ENCODE results near the gene DNAJA1. TPM values are rescaled to one million over a fixed set of nuclear protein-coding genes. Genes with fewer than 3 reads are reported as not detected.

The DNAJA1 gene
- total and polyA plus RNA-seq, 2 donors: 86.5 to 138 TPM

DNA sequence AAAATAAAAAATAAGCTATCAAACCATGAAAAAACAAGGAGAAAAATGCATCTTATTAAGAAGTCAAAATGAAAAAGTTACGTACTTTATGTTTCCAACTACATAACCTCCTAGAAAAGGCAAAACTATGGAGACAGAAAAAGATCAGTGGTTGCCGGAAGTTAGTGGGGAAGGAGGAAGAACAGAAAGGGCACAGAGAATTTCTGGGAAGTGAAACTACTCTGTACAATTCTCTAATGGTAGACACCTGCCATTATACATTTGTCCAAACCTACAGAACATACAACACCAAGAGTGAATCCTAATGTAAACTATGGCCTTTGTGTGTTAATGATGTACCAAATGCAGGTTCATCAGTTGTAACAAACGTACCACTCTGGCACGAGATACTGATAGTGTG is 26.1 kb downstream of the DNAJA1 start:
- DNase-seq (ENCODE audit: low read depth in 6 of 9, low spot score in 9 of 9): no peak
- peaks cover 48% of the 10 kb centered on the region in 2 donors for H3K36me3 ChIP-seq (ENCODE audit: control insufficient read depth in 2 of 2, insufficient read depth in 2 of 2, low read length in 1 of 2)
- no peaks in the 10 kb centered on the region for H3K27me3 ChIP-seq (ENCODE audit: control insufficient read depth in 2 of 2, insufficient read depth in 1 of 2, low read length in 1 of 2)
- H3K27ac ChIP-seq (ENCODE audit: low read depth in 1 of 2, low read length in 1 of 2): no peak overlapping the region
- H3K4me1 ChIP-seq (ENCODE audit: control insufficient read depth in 2 of 2, insufficient read depth in 2 of 2, low read length in 2 of 2): no peaks in the 10 kb centered on the region
- 98% methylated on average over 4 of the region's 4 CpGs for WGBS
- H3K4me3 ChIP-seq (ENCODE audit: low read length in 2 of 2): no peak overlapping the region
- no peaks in the 10 kb centered on the region for H3K9me3 ChIP-seq (ENCODE audit: control insufficient read depth in 2 of 2, insufficient read depth in 1 of 2, low read length in 1 of 2)

DNA sequence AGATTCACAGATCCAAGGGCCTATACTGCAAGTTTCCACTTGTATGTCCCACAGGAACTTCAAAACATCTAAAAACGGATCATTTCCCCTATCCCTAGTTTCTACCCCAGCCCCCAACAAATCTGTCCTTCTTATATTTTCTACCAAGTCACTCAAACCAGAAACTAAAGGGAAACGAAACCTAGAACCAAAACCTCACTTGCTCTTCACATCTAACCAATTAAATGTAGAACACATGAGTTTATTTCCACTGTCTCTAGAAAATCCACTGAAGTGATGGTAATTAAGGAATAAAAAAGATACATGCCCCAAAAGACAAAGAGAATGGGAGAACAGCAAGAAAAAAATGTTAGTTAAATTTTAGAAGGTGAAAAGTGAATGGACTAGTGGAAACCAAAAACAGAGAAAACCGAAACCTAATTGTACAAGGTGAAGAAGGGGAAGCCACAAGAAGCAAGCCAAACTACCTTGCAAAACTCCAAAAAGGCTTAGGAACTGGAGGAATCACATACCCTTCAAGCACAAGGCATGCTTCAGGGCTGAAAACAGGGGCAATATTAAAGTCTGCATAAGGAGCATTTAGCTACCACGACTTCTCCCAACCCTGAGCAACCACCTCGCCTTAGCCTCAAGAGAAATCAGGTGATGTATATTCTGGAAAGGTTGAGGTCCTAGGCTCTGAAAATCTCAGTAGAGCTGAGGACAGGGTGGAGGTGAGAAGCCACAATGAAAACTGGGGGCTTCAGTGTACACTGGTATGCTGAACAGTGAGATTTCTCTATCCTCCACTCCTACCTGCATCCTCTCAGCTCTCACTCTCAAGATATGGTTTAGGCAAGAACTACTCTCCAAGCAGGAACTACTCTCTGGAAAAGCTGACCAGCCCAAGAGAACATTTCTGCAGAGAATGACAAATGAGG is 40.3 kb downstream of the DNAJA1 start:
- no peak overlapping the region for H3K27ac ChIP-seq (ENCODE audit: low read depth in 1 of 2, low read length in 1 of 2)
- 95% methylated on average over 5 of the region's 5 CpGs for WGBS

DNA sequence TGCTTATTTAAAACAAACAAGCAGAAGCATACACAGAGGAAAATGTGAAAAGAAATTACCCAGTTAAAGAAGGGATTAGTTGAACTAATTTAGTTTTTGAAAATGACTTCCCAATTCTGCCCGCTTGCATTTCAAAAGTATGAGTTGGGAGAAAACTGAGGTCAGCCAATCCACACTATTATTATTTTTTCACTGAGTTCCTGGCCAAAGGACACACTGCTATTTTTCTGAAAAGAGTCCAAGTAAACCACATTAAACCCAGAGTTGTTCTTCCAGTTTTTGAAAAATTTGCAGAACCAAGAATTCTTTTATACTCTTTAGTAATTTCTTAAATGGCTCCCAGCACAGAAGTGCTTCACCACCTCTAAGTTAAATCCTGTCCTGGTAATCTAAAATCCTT is 43.9 kb downstream of the DNAJA1 start:
- no peak for DNase-seq (ENCODE audit: low read depth in 6 of 9, low spot score in 9 of 9)

More for the DNA sequence above, 40.3 kb downstream of the DNAJA1 start:
- Histone ChIP-seq H3K9me3 (ENCODE audit: control insufficient read depth in 2 of 2, insufficient read depth in 1 of 2, low read length in 1 of 2) (no peaks in the 10 kb centered on the region), H3K27me3 (ENCODE audit: control insufficient read depth in 2 of 2, insufficient read depth in 1 of 2, low read length in 1 of 2) (no peaks in the 10 kb centered on the region), H3K4me1 (ENCODE audit: control insufficient read depth in 2 of 2, insufficient read depth in 2 of 2, low read length in 2 of 2) (no peaks in the 10 kb centered on the region), H3K4me3 (ENCODE audit: low read length in 2 of 2) (no peak overlapping the region), H3K36me3 (ENCODE audit: control insufficient read depth in 2 of 2, insufficient read depth in 2 of 2, low read length in 1 of 2) (peaks cover 36 to 77% of the 10 kb centered on the region in 2 donors)
- DNase-seq (ENCODE audit: low read depth in 6 of 9, low spot score in 9 of 9): no peak

DNA sequence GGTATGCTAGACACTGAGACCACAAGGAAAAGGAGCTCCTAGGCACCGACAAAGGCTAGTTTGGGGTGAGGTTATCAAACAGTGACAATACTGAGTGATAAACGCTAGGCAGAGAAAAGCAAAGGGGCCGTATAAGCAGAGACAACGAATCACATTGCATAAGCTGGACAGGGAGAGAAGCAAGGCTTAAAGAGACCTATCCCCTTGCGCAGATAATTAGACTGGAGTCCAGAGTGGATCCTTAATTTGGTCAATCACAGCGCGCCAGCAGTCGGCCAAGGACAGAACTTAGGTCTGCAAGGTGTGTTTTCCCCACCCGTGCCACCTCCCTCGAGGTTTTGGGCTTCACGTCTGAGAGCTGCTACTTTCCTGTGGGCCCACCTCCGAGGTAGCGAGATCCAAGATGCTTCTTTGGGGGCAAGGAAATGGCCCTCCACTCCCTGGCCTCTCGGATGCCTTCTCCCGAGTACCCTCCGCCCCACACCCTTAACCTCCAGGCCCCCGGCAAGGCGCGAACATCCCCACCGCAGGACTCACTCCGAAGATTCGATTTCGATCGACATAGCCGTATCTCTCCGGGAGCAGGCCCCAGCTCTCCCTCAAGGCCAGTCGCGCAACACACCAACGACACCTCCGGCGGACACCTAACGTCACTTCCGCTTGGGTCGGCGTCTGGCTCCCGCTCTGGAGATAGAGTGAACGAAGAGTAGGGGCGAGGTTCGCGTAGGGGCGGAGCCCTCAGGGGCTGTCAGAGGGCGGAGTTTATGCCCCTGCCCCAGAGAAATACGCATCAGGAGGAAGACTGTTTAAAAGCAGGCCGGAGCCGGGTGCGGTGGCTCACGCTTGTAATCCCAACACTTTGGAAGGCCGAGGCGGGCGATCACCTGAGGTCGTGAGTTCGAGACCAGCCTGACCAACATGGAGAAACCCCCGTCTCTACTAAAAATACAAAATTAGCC is 51.3 kb downstream of the DNAJA1 start, which contains the start of gene SMU1:
SMU1 (minus strand) TSS at position 629 of the 959 bp plus-strand sequence; CDS start at position 563, 66 bp downstream.
- under 1% methylated on average over 53 of the region's 53 CpGs for WGBS
- H3K9me3 ChIP-seq (ENCODE audit: control insufficient read depth in 2 of 2, insufficient read depth in 1 of 2, low read length in 1 of 2): peaks cover 0 to 2% of the 10 kb centered on the region in 2 donors
- no peaks in the 10 kb centered on the region for H3K27me3 ChIP-seq (ENCODE audit: control insufficient read depth in 2 of 2, insufficient read depth in 1 of 2, low read length in 1 of 2)
- peak within 1 kb of the TSS; percentile 57 to 90 for H3K4me3 ChIP-seq (ENCODE audit: low read length in 2 of 2)
- peak within 1 kb of the TSS; percentile 94 for H3K27ac ChIP-seq (ENCODE audit: low read depth in 1 of 2, low read length in 1 of 2)
- H3K36me3 ChIP-seq (ENCODE audit: control insufficient read depth in 2 of 2, insufficient read depth in 2 of 2, low read length in 1 of 2): peaks cover 17 to 24% of the 10 kb centered on the region in 2 donors
- H3K4me1 ChIP-seq (ENCODE audit: control insufficient read depth in 2 of 2, insufficient read depth in 2 of 2, low read length in 2 of 2): peaks cover 4 to 19% of the 10 kb centered on the region in 2 donors
- peak; percentile 89 to 98 (median 96) for DNase-seq (ENCODE audit: low read depth in 6 of 9, low spot score in 9 of 9)

More for the DNA sequence above, 43.9 kb downstream of the DNAJA1 start:
- Histone ChIP-seq H3K27ac (ENCODE audit: low read depth in 1 of 2, low read length in 1 of 2) (no peak overlapping the region), H3K27me3 (ENCODE audit: control insufficient read depth in 2 of 2, insufficient read depth in 1 of 2, low read length in 1 of 2) (no peaks in the 10 kb centered on the region), H3K9me3 (ENCODE audit: control insufficient read depth in 2 of 2, insufficient read depth in 1 of 2, low read length in 1 of 2) (no peaks in the 10 kb centered on the region), H3K4me3 (ENCODE audit: low read length in 2 of 2) (no peak overlapping the region), H3K4me1 (ENCODE audit: control insufficient read depth in 2 of 2, insufficient read depth in 2 of 2, low read length in 2 of 2) (no peaks in the 10 kb centered on the region), H3K36me3 (ENCODE audit: control insufficient read depth in 2 of 2, insufficient read depth in 2 of 2, low read length in 1 of 2) (peaks cover 41 to 79% of the 10 kb centered on the region in 2 donors)
- 94% methylated on average over 1 of the region's 1 CpG for WGBS

DNA sequence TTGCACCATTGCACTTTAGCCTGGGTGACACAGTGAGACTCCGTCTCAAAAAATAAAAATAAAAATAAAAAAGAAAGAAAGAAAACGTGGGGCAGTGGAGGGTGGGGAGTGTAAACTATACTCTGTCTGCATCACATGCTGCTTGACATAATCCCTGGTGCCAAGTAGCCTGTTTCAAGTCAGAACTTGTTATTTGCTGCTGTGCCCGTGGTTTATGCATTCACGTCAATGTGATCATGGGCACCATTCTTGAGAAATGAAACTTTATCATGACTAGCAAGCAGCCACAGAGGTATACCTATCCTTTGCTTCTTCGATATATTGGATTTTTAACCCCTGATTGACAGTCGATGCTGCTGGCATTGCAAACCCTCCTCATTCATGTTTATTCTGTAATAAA is 55.5 kb downstream of the DNAJA1 start:
- peaks cover 0 to 6% of the 10 kb centered on the region in 2 donors for H3K9me3 ChIP-seq (ENCODE audit: control insufficient read depth in 2 of 2, insufficient read depth in 1 of 2, low read length in 1 of 2)
- peak overlapping the region; percentile 46 to 80 for H3K27ac ChIP-seq (ENCODE audit: low read depth in 1 of 2, low read length in 1 of 2)
- WGBS: 77% methylated on average over 6 of the region's 6 CpGs
- no peaks in the 10 kb centered on the region for H3K36me3 ChIP-seq (ENCODE audit: control insufficient read depth in 2 of 2, insufficient read depth in 2 of 2, low read length in 1 of 2)
- no peaks in the 10 kb centered on the region for H3K27me3 ChIP-seq (ENCODE audit: control insufficient read depth in 2 of 2, insufficient read depth in 1 of 2, low read length in 1 of 2)
- peaks cover 18 to 38% of the 10 kb centered on the region in 2 donors for H3K4me1 ChIP-seq (ENCODE audit: control insufficient read depth in 2 of 2, insufficient read depth in 2 of 2, low read length in 2 of 2)
- H3K4me3 ChIP-seq (ENCODE audit: low read length in 2 of 2): peak overlapping the region in 1 of 2 donors; percentile 32
- DNase-seq (ENCODE audit: low read depth in 6 of 9, low spot score in 9 of 9): peak in 1 of 9 donors; percentile 17

DNA sequence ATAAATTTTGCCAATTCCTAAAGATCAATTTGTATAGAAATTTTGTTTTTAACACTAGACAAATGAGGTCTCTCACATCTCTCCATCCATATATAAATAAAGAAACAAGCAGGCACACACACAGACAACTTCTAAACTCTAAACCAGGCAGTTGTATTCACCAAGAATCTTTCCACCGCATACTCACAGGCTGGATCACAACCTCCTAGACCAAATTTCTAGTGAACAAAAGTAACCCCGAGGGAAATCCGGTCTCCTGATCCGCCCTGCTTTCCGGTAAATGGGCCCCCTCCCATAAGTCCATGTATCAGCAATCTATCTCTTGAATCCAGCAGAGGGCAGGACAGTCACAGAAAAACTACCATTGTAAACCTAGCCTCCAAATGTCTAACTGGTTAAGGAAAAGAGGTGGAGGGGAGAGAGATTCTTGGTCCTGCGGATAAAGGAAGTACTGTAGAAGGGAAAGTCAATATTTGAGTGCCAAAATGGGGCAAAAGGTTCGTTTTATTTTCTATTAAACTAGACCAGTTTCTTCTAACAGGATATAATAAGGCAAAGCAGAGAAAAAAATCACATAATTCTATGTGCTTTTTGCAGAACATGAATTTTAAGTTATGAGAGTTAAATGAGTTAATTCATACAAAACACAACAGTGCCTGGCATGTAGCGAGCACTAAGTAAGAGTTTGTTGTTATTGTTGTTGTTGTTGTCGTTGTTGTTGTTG is 56.2 kb downstream of the DNAJA1 start:
- WGBS: 19% methylated on average over 9 of the region's 9 CpGs
- Histone ChIP-seq H3K4me3 (ENCODE audit: low read length in 2 of 2) (peak overlapping the region; percentile 7 to 32), H3K9me3 (ENCODE audit: control insufficient read depth in 2 of 2, insufficient read depth in 1 of 2, low read length in 1 of 2) (peaks cover 0 to 6% of the 10 kb centered on the region in 2 donors), H3K27ac (ENCODE audit: low read depth in 1 of 2, low read length in 1 of 2) (peak overlapping the region; percentile 46 to 80), H3K36me3 (ENCODE audit: control insufficient read depth in 2 of 2, insufficient read depth in 2 of 2, low read length in 1 of 2) (no peaks in the 10 kb centered on the region), H3K27me3 (ENCODE audit: control insufficient read depth in 2 of 2, insufficient read depth in 1 of 2, low read length in 1 of 2) (no peaks in the 10 kb centered on the region), H3K4me1 (ENCODE audit: control insufficient read depth in 2 of 2, insufficient read depth in 2 of 2, low read length in 2 of 2) (peaks cover 18 to 32% of the 10 kb centered on the region in 2 donors)
- peak; percentile 63 to 94 (median 85) for DNase-seq (ENCODE audit: low read depth in 6 of 9, low spot score in 9 of 9)

DNA sequence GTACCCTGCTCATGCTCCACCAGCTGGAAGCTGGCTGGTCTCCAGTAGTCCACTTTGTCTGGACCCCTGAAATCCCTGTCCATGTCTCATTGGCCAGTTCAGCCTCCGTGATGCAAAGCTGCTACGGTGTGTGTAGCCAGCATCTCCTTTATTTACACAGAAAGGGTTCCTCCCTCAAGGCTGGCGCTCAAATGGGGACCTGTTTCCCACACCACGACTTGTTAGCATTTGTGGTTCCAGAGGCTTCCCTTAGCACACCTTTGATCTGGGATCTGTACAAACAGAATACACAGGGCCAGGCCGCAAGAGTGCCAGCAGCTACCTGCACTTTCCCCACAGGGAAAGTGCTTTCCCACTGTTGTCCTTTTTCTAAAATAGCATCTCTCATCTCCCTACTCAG is 57.1 kb downstream of the DNAJA1 start:
- Histone ChIP-seq H3K4me1 (ENCODE audit: control insufficient read depth in 2 of 2, insufficient read depth in 2 of 2, low read length in 2 of 2) (peaks cover 18 to 29% of the 10 kb centered on the region in 2 donors), H3K27me3 (ENCODE audit: control insufficient read depth in 2 of 2, insufficient read depth in 1 of 2, low read length in 1 of 2) (no peaks in the 10 kb centered on the region), H3K4me3 (ENCODE audit: low read length in 2 of 2) (no peak overlapping the region), H3K27ac (ENCODE audit: low read depth in 1 of 2, low read length in 1 of 2) (peak overlapping the region; percentile 1 to 53), H3K36me3 (ENCODE audit: control insufficient read depth in 2 of 2, insufficient read depth in 2 of 2, low read length in 1 of 2) (no peaks in the 10 kb centered on the region), H3K9me3 (ENCODE audit: control insufficient read depth in 2 of 2, insufficient read depth in 1 of 2, low read length in 1 of 2) (peaks cover 0 to 4% of the 10 kb centered on the region in 2 donors)
- 16% methylated on average over 5 of the region's 5 CpGs for WGBS
- DNase-seq (ENCODE audit: low read depth in 6 of 9, low spot score in 9 of 9): peak in 4 of 9 donors; percentile 29 to 70 (median 39)

DNA sequence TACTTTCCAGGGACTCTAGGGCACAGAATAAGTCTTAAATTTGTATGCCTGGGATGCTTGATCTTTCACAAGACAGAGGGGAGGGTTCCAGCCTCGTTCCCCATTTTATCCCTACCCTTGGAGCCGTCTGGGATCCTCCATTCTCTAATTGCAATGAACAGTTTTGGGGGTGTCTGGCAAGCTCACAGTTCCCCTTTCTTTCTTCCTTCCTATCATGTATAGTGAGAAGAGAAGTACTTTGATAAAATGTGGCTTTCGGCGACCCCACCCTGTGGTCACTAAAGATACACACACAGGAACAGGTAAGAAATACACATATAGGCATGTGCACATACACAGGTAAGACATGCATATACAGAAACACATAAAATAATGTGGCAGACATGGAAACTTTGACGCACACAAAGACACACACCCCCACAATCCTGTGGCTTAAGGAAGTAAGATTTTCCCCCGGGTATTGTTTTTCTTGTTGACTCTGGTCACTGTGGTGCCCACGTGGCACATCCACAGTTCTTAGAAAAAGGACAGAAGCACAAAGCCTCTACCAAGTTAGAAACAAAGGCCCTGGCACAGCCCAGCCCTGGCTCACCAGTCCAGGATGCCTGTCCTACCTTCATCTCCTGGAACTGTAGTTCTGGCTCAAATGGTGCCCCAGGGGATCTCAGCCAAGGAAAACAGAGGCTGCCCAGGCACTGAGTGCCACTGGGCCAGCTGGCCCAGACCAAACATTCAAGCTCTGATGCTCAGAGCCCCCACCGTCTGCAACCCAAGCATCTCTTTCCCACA is 57.7 kb downstream of the DNAJA1 start:
- Histone ChIP-seq H3K4me3 (ENCODE audit: low read length in 2 of 2) (no peak overlapping the region), H3K36me3 (ENCODE audit: control insufficient read depth in 2 of 2, insufficient read depth in 2 of 2, low read length in 1 of 2) (no peaks in the 10 kb centered on the region), H3K27me3 (ENCODE audit: control insufficient read depth in 2 of 2, insufficient read depth in 1 of 2, low read length in 1 of 2) (no peaks in the 10 kb centered on the region), H3K9me3 (ENCODE audit: control insufficient read depth in 2 of 2, insufficient read depth in 1 of 2, low read length in 1 of 2) (peaks cover 0 to 3% of the 10 kb centered on the region in 2 donors), H3K4me1 (ENCODE audit: control insufficient read depth in 2 of 2, insufficient read depth in 2 of 2, low read length in 2 of 2) (peaks cover 18 to 28% of the 10 kb centered on the region in 2 donors), H3K27ac (ENCODE audit: low read depth in 1 of 2, low read length in 1 of 2) (peak overlapping the region; percentile 1 to 25)
- DNase-seq (ENCODE audit: low read depth in 6 of 9, low spot score in 9 of 9): no peak
- 39% methylated on average over 8 of the region's 8 CpGs for WGBS
